NCI-H187 (cell line): Measurements from ENCODE around the gene IFITM10.
"Not testable (repeated sequence)": the region's sequence is repeated elsewhere in the genome, so short reads cannot be mapped to it uniquely, and the experiment has no call there.

ENCODE experiments used
- DNase-seq, 2 experiments: peaks; one replicate each; lab custom pipeline; 2025; lab: John Stamatoyannopoulos, UW

IFITM10 gene

DNA sequence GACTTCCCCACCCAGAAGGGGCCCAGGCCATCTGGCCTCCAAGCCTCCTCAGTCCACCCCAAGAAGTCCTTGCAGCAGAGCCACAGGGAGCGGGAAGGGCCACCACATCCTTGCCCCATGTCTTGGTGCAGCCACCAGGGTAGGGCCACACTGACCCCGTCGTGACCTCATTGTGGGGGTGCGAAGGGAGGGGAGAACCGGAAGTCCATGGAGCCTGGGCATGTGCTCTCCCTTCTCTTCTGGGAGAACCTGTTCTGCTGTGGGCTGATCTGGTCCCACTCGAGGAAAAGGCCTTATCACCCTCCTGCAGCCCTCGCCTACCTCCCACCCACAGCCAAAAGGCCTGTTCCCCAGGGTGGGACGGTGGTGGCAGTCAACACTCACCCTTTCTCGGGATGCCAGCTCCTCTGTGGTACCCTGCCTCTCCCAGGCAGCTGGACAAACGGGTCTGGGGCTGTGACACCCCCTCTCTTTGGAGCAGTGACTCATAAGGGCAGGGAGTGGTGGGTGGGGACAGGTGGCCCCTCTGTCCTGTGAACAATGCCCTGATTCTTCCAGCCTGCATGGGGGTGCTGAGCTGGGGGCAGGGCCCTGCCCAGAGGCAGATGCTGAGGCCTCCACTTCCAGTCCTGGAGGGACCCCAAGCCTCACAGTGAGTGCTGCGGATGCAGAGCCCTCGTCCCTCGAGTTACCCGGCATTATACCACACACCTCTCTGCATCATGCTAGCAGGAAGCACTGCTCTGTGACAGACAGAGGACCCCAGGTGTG lies 27.9 kb upstream of the IFITM10 start:
- DNase-seq, result no peak

DNA sequence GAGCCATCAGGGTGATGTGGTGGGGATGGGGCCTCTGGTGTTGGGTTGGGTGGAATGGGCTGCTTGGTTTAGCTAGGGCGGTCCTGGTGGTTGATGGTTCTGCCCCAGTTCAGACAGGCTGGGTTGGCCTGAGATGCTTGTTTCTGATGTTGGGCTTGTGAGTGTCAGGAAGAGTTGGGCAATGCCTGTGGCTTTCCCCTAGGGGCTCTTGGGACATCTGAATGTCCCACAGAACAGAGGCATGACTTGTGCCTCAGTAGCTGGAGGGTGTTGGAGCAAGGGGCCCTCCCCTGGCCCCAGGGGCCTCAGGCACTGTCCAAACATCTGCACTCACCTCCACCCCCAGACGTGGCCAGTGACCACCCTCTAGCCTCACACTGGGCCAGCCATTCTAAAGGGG lies 27.3 kb upstream of the IFITM10 start:
- DNase-seq, result no peak

DNA sequence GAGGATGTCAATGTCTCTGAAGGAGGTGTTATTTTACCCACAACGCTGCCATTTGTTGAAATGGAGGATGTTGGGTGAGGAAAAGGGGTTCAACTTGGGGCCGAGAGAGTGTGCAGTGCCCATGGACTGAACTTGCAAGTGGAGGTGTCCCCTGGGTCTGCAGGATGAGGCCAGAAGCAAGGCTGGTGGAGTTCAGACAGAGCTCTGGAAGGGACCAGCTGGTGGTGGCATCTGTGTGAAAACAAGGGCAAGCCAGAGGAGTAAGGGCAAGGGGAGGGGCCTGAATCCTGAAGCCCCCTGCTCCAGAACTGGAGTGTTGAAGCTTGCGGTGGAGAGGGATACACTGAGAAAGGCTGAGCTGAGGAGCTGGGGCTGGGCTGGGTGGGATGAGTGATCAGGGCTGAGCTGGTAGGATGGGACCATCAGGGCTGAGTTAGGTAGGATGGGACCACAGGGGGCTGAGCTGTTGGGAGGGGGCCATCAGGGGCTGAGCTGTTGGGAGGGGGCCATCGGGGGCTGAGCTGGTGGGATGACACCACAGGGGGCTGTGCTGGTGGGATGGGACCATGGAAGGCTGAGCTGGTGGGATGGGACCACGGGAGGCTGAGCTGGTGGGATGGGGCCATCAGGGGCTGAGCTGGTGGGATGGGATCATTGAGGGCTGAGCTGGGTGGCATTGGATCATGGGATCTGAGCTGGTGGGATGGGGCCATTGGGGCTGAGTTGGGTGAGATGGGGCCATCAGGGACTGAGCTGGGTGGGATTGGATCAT lies 26.7 kb upstream of the IFITM10 start:
- no peak for DNase-seq

DNA sequence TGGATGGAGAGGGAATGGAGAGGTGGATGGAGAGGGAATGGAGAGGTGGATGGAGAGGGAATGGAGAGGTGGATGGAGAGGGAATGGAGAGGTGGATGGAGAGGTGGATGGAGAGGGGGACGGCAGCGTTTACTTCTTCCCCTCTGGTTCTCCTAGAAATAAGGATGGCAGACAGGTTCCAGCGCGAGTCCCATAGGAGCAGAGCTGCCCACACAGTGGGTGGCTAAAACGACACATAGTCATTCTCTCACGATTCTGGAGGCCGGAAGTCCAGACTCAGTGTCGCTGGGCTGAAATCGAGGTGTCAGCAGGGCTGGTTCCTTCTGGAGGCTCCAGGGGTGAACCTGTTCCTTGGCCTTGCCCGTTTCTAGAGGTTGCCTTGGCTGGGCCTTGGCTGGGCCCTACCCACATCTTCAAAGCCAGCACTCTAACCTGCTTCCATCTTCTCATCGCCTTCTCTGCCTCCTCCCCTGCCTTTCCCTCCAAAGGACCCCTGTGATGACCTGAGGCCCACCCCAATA lies 26.0 kb upstream of the IFITM10 start:
- DNase-seq, result no peak

DNA sequence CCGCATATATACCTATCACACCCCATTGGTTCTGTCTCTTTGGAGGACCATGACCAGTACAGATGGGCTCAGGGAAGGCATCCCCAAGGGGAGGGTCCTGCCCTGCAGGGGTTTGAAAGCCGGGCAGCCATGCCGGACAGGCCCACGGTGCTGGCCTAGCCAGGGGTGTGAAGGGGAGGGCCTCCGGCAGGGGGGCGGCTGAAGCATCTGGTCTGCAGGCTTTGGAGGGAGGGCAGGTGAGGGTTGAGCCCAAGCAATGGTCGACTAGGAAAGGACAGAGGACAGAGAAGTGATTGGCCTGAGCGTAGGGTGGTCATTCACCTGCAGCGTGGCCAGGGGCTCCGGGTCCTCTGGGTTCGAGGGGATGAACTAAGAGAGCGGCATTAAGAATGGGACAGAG lies 24.5 kb upstream of the IFITM10 start:
- DNase-seq, result no peak

DNA sequence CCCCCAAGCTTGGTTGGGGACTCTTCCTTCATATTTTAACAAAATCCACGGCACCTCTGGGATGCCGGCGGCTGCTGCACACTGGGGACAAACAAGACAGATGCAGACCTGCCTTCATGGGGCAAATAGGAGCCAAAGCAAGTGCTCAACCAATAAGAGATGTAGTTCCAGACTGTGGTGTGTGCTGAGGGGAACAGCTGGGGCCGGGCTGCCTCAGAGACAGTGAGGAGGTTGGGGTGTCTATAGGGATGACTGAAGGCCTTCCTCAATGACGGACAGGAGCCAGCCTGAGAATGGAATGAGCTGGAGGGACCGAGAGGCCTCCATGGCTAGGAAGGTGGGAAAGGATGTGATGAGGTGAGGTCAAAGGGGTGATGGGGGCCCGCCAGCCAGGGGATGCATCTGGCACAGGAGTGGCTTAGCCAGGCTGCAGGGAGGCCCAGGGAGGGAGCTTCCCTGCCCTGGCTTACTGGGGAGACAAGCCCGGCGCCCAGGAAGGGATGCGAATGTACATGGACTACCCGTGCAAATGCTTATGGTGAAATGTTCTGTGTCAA lies 23.7 kb upstream of the IFITM10 start:
- DNase-seq, result no peak

DNA sequence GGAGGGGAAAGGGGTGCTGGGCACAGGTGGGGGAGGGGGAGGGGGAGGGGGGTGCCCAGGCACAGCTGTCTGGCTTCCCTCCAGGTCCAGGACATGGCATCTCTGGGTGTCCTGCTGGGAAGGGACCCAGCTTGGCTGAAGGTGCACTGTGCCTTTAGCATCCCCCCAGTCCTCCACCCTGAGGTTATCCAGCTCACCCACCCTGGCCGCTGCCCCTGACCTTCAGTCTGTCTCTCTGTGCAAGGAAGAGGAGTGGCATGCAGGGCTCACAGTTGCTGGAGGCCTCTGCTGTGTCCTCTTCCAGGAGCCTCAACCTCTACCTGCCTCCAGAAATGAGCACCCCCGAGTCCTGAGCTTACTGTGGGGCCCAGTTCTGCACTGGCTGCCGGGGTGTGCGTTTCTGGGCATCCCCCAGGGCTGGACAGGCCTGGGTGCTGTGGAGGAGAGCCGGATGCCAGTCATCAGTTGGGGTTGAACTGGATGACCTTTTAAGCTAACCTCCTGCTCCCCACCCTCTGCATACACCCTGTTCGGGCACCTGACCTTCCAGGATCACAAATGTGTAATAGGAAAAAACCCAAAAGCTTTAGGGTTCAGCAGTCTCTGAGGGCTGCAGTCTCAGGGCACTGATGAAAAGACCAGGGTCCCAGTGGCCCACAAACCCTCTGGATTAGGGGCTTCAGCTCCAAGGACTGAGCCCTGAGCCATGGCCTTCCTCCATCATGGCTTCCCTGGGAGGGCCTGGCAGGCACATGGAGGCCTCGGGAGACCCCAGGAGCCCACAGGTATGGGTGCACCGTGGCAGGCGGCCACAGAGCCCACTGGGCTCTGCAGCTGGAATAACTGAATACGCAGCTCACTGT lies 23.0 kb upstream of the IFITM10 start:
- DNase-seq, result no peak

DNA sequence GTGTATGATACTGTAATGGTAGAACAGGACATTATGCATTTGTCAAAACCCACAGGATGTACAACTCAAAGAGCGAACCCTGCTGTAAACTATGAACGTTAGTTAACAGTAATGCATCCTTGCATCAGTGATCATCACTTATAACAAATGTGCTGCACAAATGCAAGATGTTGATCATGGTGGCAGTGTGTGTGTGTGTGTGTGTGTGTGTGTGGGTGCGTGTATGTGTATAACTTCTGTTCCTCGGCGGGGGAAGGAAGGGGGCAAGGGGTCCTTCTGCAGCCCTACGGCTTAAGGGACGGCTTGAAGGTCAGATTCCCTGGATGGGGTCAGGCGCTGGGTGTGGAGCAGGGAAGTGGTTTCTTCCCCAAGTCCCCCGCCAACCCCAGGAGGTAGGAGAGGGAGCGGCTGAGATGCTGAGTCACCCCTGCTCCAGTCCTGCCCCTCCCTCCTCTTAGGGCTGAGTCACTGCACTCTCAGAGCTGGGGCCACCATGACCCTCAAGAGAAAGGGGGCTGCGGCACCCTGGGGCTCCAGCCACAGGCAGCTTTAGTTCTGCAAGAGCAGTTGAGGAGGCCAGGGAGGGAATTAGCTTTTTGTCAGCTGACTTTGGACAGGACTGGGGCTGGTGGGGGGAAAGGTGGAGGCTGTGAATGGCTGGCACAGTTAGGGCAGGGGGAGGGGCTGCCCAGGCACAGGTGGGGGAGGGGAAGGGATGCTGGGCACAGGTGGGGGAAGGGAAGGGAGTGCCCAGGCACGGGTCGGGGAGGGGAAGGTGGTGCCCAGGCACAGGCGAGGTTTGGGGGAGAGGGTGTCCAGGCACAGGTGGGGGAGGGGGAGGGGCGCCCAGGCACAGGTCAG lies 22.1 kb upstream of the IFITM10 start:
- no peak for DNase-seq

DNA sequence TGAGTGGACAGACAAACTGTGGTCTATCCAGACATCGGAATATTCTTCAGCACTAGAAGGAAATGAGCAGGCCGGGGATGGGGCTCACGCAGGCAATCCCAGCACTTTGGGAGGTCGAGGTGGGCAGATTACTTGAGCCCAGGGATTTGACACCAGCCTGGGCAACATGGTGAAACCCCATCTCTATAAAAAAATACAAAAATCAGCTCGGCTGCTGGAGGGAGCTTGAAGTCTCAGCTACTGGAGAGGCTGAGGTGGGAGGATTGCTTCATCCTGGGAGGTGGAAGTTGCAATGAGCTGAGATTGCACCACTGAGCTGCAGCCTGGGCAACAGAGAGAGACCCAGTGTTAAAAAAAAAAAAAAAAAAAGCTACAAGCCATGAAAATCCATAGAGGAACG lies 21.3 kb upstream of the IFITM10 start:
- DNase-seq, result no peak

DNA sequence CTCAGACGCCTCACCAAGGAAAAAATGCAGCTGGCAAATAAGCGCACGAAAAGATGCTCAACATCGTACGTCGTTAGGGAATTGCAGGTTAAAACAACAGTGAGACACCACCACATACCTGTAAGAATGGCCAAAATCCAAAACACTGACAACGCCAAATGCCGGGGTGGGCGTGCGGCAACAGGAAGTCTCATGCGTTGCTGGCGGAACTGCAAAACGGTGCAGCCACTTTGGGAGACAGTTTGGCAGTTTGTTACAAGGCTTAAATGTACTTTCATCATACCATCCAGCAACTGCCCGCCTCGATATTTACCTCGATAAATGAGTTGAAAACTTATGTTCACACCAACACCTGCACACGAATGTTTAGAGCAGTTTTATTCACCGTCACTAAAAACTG lies 20.9 kb upstream of the IFITM10 start:
- no peak for DNase-seq

DNA sequence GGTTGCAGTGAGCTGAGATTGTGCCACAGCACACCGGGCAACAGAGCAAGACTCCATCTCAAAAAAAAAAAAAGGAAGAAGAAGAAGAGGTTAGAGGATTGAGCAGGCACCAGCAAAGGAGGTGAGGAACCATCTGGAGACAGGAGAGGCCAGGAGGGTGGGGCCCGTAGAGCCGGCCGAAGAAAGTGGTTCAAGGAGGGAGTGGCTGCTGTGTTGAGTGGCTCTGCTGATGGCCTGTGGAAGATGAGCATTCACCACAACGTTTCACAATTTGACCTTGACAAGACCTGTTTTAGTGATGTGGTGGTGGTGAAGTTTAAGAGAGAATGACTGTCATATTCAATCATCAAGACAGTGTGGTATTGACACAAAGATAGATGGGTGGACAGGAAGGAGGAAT lies 20.1 kb upstream of the IFITM10 start:
- DNase-seq, result no peak

DNA sequence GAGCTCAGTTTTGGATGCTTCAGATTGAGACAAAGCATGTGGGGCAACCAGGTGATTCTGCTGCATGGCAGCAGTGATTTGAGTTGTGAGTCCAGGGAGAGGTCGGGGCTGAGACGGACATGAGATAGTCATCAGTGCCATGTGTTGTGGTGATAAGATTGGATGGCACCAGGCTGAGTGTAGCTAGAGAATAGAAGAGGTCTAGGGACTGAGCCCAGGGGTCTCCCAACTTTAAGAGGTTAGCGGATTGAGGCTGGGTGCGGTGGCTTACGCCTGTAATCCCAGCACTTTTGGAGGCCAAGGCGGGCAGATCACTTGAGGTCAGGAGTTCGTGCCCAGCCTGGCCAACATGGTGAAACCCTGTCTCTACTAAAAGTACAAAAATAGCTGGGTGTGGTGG lies 19.7 kb upstream of the IFITM10 start:
- DNase-seq, result no peak

DNA sequence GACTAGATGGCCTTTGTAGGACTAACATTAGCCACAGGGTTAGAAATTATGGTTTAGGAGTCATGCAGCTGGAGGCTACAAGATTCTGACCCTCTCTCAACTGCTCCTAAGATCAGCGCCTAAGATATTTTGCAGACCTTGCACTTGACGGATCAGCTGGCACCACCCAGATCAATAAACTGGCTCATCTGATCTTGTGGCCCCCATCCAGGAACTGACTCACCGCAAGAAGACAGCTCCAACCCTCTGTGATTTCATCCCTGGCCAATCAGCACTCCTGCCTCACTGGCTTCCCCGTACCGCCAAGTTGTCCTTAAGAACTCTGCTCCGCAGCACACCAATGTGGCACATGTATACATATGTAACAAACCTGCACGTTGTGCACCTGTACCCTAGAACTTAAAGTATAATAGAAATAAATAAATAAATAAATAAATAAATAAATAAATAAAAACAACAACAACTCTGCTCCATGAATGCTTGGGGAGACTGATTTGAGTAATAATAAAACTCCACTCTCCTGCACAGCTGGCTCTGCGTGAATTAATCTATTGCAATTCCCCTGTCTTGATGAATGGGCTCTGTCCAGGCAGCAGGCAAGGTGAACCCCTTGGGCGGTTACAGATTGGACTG lies 19.0 kb upstream of the IFITM10 start:
- DNase-seq, result not testable (repeated sequence)

DNA sequence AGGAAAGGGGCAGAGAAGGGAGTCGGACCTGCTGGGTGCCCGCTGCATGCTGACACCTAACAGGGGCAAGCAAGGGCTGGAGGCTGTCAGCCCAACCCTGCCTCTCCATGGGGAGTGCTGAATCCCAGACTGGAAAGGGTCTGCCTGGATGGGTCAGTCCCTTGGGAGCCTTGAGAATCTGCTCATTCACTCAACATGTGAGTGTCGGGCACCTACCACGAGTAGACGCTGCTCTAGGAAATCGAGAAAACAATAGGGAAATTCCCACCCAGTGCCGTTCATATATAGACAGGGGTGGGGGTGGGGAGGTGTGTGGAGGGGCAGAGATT lies 17.7 kb upstream of the IFITM10 start:
- no peak for DNase-seq

DNA sequence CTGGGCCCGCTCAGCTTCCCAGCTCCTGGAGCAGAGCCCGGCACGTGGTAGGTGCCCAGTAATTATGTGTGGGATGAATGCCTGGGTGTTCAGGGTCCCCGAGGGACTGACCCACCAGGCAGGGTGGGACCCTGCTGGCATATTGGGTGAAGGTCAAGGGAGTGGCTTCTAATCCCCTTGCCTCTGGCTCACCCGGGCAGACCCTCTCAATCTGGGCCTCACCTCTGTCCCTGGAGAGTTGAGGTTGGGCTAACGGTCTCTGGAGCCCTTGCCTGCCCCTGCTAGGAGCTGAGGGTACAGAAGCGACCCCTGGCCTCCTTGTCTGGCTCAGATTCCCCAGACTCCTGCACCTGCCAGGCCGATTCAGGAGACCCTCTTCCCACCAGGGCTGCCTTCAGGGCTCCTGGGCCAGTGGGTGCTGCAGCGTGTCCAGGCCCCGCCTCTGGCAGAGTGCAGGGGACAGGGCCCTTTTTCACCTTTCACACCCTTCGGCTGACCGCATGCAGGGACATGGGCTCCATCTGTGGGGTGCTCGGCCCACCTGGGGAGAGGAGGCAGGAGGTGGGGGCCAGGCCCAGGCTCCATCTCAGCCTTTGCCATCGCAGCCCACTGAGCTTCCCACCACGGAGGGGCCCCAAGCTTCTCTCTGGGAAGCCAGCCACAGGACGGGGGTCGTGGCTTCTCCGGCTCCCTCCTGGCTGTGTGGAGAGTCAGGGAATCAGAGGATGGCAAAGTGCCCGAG lies 17.2 kb upstream of the IFITM10 start:
- no peak for DNase-seq

DNA sequence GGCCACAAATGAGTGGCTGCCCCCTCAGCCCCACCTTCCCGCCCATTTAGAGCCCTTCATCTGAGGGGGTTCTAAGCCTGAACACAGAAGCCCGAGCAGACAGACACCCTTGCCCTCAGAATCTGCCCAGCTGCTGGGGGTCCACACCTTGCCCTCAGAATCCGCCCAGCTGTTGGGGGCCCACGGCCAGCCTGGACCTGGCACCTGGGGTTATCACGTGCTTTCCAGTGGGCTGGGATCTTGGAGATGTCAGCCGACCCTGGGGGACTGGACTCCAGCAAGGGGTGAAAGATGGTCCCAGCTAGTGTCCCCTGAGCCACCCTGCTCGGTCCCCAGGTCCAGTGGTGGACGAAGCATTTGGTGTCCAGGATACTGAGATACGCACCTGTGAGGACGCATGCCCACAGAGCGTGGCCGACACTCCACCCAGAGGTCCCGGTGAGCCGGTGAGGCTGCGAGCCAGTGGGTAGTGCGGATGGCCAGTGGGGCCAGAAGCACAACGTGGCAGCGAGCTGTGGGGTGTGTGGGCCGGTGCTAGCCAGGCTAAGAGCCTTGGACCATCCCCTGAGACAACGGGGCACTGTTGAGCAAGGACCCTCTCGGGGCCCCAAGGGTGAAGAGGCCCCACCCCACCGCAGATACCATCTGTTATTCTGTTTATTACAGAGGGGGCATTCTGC lies 16.5 kb upstream of the IFITM10 start:
- DNase-seq, result no peak

DNA sequence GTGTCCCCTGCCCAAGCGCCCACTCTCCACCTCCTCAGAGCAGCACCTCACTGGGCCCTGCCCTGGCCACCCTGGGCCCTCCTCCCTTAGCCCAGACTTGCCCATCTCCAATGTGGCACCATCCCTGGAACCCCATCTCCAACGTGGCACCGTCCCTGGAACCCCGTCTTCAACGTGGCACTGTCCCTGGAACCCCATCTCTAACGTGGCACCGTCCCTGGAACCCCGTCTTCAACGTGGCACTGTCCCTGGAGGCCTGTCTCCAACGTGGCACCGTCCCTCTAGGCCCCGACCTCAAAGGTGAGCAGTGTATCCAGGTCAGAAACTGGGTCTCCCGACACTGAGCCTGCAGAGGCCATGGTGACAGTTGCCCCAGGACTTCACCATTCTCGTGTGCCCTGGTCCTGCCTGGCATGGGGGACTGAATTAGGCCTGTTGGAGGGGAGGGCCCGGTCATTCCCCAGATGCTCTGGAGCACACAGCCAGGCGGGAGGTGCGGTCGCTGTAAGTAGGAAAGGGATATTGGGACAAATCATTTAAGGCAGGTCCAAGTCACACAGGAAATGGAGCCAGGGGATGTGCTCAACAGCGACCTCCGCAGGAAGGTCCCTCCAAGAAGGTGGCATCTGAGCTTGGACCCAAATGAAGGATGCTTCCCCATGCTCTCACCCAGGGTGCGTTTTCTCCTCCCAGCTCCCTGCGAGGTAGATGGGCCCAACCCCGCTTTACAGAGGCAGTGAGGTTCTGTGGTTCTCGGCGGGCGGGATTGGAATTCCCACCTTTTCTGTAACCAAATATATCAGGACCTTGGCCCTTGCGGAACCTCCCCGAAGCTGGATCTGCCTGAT lies 15.7 kb upstream of the IFITM10 start:
- DNase-seq, result no peak
